GM13977 (cell line): Measurements from ENCODE around the gene GNB1.

ENCODE experiments used
- DNase-seq: peaks from one replicate; pipeline ENCODE4 v3.0.0; 2012; ENCODE audit warnings: low spot score
- in situ Hi-C: fragments of 300-500 bp; cut with MboI; formaldehyde crosslinking; loops from one replicate; pipeline ENCODE4 v1.12.0; 2022; ENCODE audit warnings: low sequenced_read_pairs, low pct_unique_long_range_greater_than_20kb, mixed read lengths, inconsistent platforms; ENCODE audit not compliant: unreplicated experiment
- TF ChIP-seq, protein P1 (sequence below): IDR thresholded peaks from 2 replicates; pipeline ENCODE4 v1.5.1; 2012; ENCODE audit warnings: mild to moderate bottlenecking, control low read depth; ENCODE audit not compliant: insufficient read depth; ENCODE audit errors: extremely low read depth, missing control alignments

The GNB1 gene

DNA sequence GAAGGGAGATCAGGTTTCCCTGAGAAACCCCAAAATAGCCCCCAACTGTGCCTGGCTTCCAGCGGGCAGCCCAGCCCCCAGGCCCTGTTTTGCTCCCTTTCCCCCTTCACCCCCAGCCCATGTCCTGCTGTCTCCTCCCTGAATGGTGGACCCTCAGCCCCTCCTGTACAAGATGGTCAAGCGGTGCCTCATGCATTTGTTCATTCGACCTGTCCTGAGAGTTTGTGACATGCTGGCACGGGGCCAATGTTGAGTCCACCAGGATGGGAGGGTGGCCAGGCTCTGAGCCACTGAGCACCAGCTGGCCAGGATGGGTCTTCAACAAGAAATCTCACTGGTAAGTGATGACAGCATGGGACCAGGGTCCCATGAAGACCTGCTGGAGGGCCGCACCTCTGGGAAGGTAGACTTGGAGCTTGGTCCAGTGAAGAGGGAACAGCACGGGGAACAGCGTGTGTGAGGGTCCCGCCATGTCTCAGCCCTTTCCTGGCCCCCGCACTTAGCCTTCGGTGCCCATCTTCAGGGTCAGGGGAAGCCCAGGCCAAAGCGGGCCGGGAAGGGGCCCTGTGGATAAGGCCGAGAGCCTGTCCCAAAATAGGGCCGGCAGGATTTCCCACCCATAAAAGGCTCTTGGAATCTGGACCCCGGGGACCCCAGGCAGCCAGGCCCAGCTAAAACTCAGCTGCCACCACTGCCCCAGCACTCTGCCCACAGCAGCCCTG, 24.2 kb upstream of the GNB1 start, which contains the start of gene CALML6:
CALML6 (plus strand) TSS at position 290 of the 722 bp plus-strand sequence; CDS start at position 311, 21 bp downstream.
- TF ChIP-seq, protein P1, sequence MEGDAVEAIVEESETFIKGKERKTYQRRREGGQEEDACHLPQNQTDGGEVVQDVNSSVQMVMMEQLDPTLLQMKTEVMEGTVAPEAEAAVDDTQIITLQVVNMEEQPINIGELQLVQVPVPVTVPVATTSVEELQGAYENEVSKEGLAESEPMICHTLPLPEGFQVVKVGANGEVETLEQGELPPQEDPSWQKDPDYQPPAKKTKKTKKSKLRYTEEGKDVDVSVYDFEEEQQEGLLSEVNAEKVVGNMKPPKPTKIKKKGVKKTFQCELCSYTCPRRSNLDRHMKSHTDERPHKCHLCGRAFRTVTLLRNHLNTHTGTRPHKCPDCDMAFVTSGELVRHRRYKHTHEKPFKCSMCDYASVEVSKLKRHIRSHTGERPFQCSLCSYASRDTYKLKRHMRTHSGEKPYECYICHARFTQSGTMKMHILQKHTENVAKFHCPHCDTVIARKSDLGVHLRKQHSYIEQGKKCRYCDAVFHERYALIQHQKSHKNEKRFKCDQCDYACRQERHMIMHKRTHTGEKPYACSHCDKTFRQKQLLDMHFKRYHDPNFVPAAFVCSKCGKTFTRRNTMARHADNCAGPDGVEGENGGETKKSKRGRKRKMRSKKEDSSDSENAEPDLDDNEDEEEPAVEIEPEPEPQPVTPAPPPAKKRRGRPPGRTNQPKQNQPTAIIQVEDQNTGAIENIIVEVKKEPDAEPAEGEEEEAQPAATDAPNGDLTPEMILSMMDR, result no peak
- no peak for DNase-seq
- in situ Hi-C loops, result no loop called here

- TF ChIP-seq, protein P1, result no peak
- in situ Hi-C loops, result no loop called here
- no peak for DNase-seq
Measured at GRCh38 chr1:1914101-1914970, 23.4 kb upstream of the GNB1 start.

GRCh38 chr1:1911350-1912041, 20.6 kb upstream of the GNB1 start:
- in situ Hi-C loops, result no loop called here
- no peak for DNase-seq
- TF ChIP-seq, protein P1, result no peak

DNA sequence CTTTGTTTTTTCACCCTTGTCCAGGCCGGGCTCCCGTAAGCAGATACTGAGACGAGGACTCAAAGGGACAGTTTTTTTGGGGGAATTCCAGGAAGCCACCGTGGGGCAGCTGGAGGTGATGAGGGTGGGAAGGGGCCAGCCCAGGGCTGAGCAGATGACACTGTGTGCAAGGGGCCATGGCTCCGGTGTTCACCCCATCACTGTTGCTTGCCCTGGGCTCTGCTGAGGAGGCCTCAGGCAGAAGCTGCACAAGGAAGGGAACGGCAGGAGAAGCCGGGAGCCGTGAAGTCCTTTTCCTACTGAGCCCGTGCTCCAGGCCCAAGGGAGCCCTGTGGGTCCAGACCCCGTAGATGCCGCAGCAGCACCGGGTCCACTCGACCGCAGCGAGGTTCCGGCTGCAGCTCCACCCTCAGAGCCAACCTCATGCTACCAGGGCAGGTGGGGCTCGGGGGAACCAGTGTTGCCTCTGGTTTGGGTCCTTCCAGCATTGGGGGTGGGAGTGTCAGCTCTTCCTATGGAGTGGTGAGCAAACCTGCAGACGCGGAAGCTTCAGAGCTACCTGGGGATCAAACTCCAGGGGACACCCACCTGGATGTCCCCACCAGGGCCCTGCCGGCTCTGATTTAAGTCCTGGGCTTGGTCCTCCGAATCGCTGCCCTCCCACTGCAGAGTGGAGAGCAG, 19.9 kb upstream of the GNB1 start:
- TF ChIP-seq, protein P1, result no peak
- no peak for DNase-seq
- in situ Hi-C loops, result no loop called here

DNA sequence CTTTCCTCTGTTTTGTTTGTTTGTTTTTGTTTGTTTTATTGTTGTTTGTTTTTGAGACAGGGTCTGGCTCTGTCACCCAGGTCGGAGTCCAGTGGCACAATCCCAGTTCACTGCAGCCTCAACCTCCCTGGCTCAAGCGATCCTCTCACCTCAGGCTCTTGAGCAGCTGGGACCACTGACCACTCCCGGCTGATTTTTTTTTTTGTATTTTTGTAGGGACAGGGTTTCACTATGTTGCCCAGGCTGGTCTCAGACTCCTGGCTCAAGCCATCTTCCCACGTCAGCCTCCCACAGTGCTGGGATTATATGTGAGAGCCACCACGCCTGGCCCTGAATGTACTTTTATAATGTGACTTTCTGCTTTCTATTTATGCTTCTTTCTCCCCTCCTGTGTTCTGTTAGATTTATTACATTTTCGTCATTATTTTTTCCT, 19.2 kb upstream of the GNB1 start:
- TF ChIP-seq, protein P1, result no peak
- no peak for DNase-seq
- in situ Hi-C loops, result no loop called here

DNA sequence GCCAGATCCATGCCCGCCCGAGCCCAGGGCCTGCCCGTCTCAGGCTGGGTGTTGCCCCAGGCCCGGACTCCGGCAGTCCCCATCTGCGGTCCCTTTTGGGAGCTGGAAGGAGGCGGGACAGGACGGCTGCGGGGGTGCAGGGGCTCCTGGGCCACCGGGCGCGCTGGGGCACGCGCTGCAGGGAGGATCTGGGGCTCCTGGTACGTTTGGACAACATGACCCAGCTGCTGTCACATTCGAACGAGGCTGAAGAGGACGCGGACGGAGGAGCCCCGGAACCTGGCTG, 17.6 kb upstream of the GNB1 start:
- DNase-seq, result peak; percentile 58
- TF ChIP-seq, protein P1, result no peak
- in situ Hi-C loops, result loop anchor here (10.0 kb wide), 1 partner anchor 124 kb away; no protein-coding TSS in a partner anchor
